Endothelial cell of umbilical vein (primary cell): ENCODE measurements around the gene PTPN5. TPM values are rescaled to one million over a fixed set of nuclear protein-coding genes. Genes with fewer than 3 reads are reported as not detected.

Source experiments
- BruUV-seq: library from RNA; stranded (reverse); fragments of 400-500 nt; replicated peaks from 2 replicates; lab custom pipeline; 2021; lab: Mats Ljungman, UMichigan
- CTCF ChIA-PET: fragments of 300-600, 350-600 bp; sonication (Branson Sonifier 250); formaldehyde crosslinking; loops from one replicate; lab custom pipeline; 2021; ENCODE audit warnings: antibody characterized with exemption, inconsistent platforms; lab: Charles Lee
- POLR2A ChIA-PET: fragments of 300-600, 350-600 bp; sonication (Branson Sonifier 250); formaldehyde crosslinking; loops from one replicate; lab custom pipeline; 2021; ENCODE audit warnings: antibody characterized with exemption, inconsistent platforms; lab: Charles Lee
- DNase-seq: peaks from one replicate; pipeline ENCODE4 v3.0.0-alpha.2; 2011; ENCODE audit warnings: low read depth, low spot score
- FAIRE-seq: peaks from 2 replicates; lab custom pipeline; 2011; peaks lifted over from hg19 to GRCh38; lab: Jason Lieb, UNC
- H2AFZ ChIP-seq: 2 replicates; pipeline ENCODE4 v1.6.0; 2012; ENCODE audit warnings: low read depth, low read length, control low read depth, inconsistent platforms
- H3K27ac ChIP-seq: 2 replicates; pipeline ENCODE4 v1.5.1; 2011; ENCODE audit warnings: low read depth, mild to moderate bottlenecking, control low read depth, low read length, moderate library complexity; ENCODE audit not compliant: insufficient read depth
- H3K27me3 ChIP-seq, 2 experiments: 2 replicates each; pipeline versions ENCODE4 v1.6.0 to v1.6.1; 2011; ENCODE audit warnings: low read length in 2 of 2, mixed read lengths in 1 of 2; ENCODE audit not compliant: control insufficient read depth in 2 of 2, insufficient read depth in 2 of 2
- H3K36me3 ChIP-seq, 2 experiments: 2 replicates in 1 of 2; 3 replicates in 1 of 2; pipeline ENCODE4 v1.5.1; 2011; ENCODE audit warnings: low read length in 2 of 2, mild to moderate bottlenecking in 1 of 2, moderate library complexity in 1 of 2; ENCODE audit not compliant: control insufficient read depth in 2 of 2, insufficient read depth in 2 of 2; ENCODE audit errors: extremely low read depth in 1 of 2
- H3K4me1 ChIP-seq: 3 replicates; pipeline ENCODE4 v1.5.1; 2011; ENCODE audit warnings: mild to moderate bottlenecking, low read length; ENCODE audit not compliant: control insufficient read depth, insufficient read depth; ENCODE audit errors: extremely low read depth
- H3K4me2 ChIP-seq: 2 replicates; pipeline ENCODE4 v1.6.1; 2011; ENCODE audit warnings: low read length, control low read depth, mixed read lengths; ENCODE audit not compliant: insufficient read depth
- H3K4me3 ChIP-seq, 3 experiments: fragments of 200-600 bp in 1 of 3; sonication (generic), shearing (Covaris generic) in 1 of 3; replicated peaks in 1 of 3; 2 replicates each; pipeline ENCODE4 v1.5.1; 2011 to 2016; ENCODE audit warnings: control low read depth in 3 of 3, low read length in 3 of 3, mild to moderate bottlenecking in 2 of 3, inconsistent platforms in 1 of 3, low read depth in 1 of 3, moderate library complexity in 1 of 3; ENCODE audit not compliant: insufficient read depth in 1 of 3
- H3K79me2 ChIP-seq: 2 replicates; pipeline ENCODE4 v1.6.0; 2012; ENCODE audit warnings: low read length, inconsistent platforms; ENCODE audit not compliant: control insufficient read depth, insufficient read depth
- H3K9ac ChIP-seq: replicated peaks from 2 replicates; pipeline ENCODE3; 2011; ENCODE audit warnings: low read length, control low read depth; ENCODE audit not compliant: insufficient read depth; ENCODE audit errors: extremely low read depth
- H3K9me1 ChIP-seq: replicated peaks from 3 replicates; pipeline ENCODE4 v1.6.0; 2011; ENCODE audit warnings: mild to moderate bottlenecking, low read length; ENCODE audit not compliant: control insufficient read depth, insufficient read depth; ENCODE audit errors: extremely low read depth
- H3K9me3 ChIP-seq: replicated peaks from 2 replicates; pipeline ENCODE4 v1.5.1; 2012; ENCODE audit warnings: low read length, inconsistent platforms; ENCODE audit not compliant: control insufficient read depth, insufficient read depth
- H4K20me1 ChIP-seq: replicated peaks from 2 replicates; pipeline ENCODE3; 2011; ENCODE audit warnings: mild to moderate bottlenecking, low read length; ENCODE audit not compliant: control insufficient read depth, insufficient read depth; ENCODE audit errors: extremely low read depth
- EZH2 ChIP-seq: IDR thresholded peaks from 2 replicates; pipeline ENCODE4 v1.6.1; 2012; ENCODE audit warnings: borderline replicate concordance, low read depth, mild to moderate bottlenecking, moderate library complexity, low read length, inconsistent platforms; ENCODE audit not compliant: severe bottlenecking
- FOS ChIP-seq: IDR thresholded peaks from 2 replicates; pipeline ENCODE4 v1.6.1; 2011; ENCODE audit warnings: mild to moderate bottlenecking, low read length, moderate library complexity, borderline replicate concordance; ENCODE audit not compliant: insufficient read depth
- GATA2 ChIP-seq: IDR thresholded peaks from 2 replicates; pipeline ENCODE4 v1.7.0; 2011; ENCODE audit warnings: low read depth, mild to moderate bottlenecking, moderate library complexity, mixed read lengths, low read length; ENCODE audit not compliant: insufficient read length, insufficient read depth
- JUN ChIP-seq: IDR thresholded peaks from 2 replicates; pipeline ENCODE4 v1.6.1; 2011; ENCODE audit warnings: borderline replicate concordance, low read depth; ENCODE audit not compliant: insufficient read length, insufficient read depth
- MYC ChIP-seq: IDR thresholded peaks from one replicate; pipeline ENCODE4 v1.6.1; 2011; ENCODE audit warnings: mild to moderate bottlenecking, low read depth, low read length
- POLR2A ChIP-seq: IDR thresholded peaks from 2 replicates; pipeline ENCODE4 v1.6.1; 2012; ENCODE audit warnings: low read depth, mild to moderate bottlenecking, control low read depth, low read length
- POLR2AphosphoS5 ChIP-seq: IDR thresholded peaks from 2 replicates; pipeline ENCODE4 v1.6.1; 2012; ENCODE audit warnings: low read depth, mild to moderate bottlenecking, control low read depth, low read length, moderate library complexity; ENCODE audit not compliant: insufficient read depth
- dilution Hi-C: fragments of 300-500 bp; cut with MboI; formaldehyde crosslinking; loops from one replicate; pipeline ENCODE4 v1.15.0; 2019; ENCODE audit warnings: low sequenced_read_pairs; ENCODE audit not compliant: extremely low pct_ligation_motif_present
- intact Hi-C: fragments of 100-400 bp; cut with micrococcal nuclease; formaldehyde crosslinking; loops from one replicate; pipeline ENCODE4 v1.10.0; 2022
- polyA plus RNA-seq, 4 experiments: library from polyadenylated mRNA; depleted of rRNA in 3 of 4; stranded (reverse) in 3 of 4; unstranded in 1 of 4; fragments of >200 nt; gene quantifications; 2 replicates each; pipeline versions ENCODE4 v1.2.1 to v1.2.3, GENCODE V29; 2011 to 2012; ENCODE audit warnings: missing spikeins in 1 of 4
- total RNA-seq: library from RNA; stranded (reverse); gene quantifications from 2 replicates; pipeline ENCODE4 v1.2.3, GENCODE V29; 2021
- TF ChIP-seq, protein P1 (sequence below), 2 donors: IDR thresholded peaks; 1 replicate in 1 of 2; 2 replicates in 1 of 2; pipeline ENCODE4 v1.5.1; 2011; ENCODE audit warnings: low read length in 2 of 2, mild to moderate bottlenecking in 2 of 2, moderate library complexity in 2 of 2, control low read depth in 1 of 2, inconsistent platforms in 1 of 2, low read depth in 1 of 2; ENCODE audit not compliant: insufficient read depth in 1 of 2; ENCODE audit errors: extremely low read depth in 1 of 2
- TF ChIP-seq, protein P2 (sequence below): IDR thresholded peaks from 2 replicates; pipeline ENCODE4 v1.6.1; 2011; ENCODE audit not compliant: insufficient read depth, insufficient read length

PTPN5 gene
- total and polyA plus RNA-seq, 2 donors (not counting 3 experiments of a cell fraction or from before 2014, with no cell fraction given) = not detected

DNA sequence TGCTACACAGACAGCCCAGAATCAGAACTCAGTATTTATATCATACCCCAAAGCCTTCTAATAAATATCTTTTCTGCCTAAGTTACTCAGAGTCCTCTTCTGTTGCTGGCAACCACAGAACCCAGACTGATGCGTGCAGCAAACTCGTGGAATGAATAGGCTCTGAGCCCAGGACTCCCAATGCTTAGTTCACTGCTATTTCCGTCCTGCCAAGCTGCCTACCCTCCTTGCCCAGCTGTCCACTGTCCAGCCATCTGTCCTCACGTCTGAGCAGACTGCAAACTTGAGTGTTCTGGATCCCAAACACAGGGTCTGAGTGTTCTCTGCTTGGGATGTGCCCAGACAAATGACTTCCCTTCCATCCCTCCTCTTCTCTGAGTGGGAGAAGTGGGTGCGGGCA is 19.4 kb downstream of the PTPN5 start:
- Histone ChIP-seq H3K4me3 (no peak overlapping the region), H3K9me3 (no peaks in the 10 kb centered on the region), H3K9ac (no peak overlapping the region), H2AFZ (no peak overlapping the region), H3K4me1 (no peaks in the 10 kb centered on the region), H4K20me1 (no peaks in the 10 kb centered on the region), H3K79me2 (no peaks in the 10 kb centered on the region), H3K27ac (no peak overlapping the region), H3K36me3 (no peaks in the 10 kb centered on the region), H3K27me3 (peaks cover 0 to 3% of the 10 kb centered on the region in 2 experiments), H3K4me2 (no peak overlapping the region), H3K9me1 (no peaks in the 10 kb centered on the region)
- intact Hi-C loops (no loop called here), dilution Hi-C loops (no loop called here)
- ChIA-PET CTCF (interaction anchor here (1.5 kb wide), 1 partner anchor 50 kb away, joined by 5 read pairs; no protein-coding TSS in a partner anchor), POLR2A (no interaction called here)
- BruUV-seq = no TSS peak
- no peak for TF ChIP-seq GATA2
- TF ChIP-seq POLR2AphosphoS5 = no peak
- TF ChIP-seq EZH2 = no peak
- TF ChIP-seq MYC = no peak
- TF ChIP-seq, protein P1, sequence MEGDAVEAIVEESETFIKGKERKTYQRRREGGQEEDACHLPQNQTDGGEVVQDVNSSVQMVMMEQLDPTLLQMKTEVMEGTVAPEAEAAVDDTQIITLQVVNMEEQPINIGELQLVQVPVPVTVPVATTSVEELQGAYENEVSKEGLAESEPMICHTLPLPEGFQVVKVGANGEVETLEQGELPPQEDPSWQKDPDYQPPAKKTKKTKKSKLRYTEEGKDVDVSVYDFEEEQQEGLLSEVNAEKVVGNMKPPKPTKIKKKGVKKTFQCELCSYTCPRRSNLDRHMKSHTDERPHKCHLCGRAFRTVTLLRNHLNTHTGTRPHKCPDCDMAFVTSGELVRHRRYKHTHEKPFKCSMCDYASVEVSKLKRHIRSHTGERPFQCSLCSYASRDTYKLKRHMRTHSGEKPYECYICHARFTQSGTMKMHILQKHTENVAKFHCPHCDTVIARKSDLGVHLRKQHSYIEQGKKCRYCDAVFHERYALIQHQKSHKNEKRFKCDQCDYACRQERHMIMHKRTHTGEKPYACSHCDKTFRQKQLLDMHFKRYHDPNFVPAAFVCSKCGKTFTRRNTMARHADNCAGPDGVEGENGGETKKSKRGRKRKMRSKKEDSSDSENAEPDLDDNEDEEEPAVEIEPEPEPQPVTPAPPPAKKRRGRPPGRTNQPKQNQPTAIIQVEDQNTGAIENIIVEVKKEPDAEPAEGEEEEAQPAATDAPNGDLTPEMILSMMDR (IDR thresholded peaks at IDR 0.05; ENCODE audit: extremely low read depth in 1 of 2, insufficient read depth in 1 of 2, low read depth in 1 of 2, low read length in 2 of 2) = no peak
- TF ChIP-seq, protein P2, sequence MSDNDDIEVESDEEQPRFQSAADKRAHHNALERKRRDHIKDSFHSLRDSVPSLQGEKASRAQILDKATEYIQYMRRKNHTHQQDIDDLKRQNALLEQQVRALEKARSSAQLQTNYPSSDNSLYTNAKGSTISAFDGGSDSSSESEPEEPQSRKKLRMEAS = no peak
- TF ChIP-seq JUN = no peak
- no peak for TF ChIP-seq FOS
- TF ChIP-seq POLR2A = no peak
- DNase-seq = no peak
- no peak for FAIRE-seq
